Glutamatergic neuron (in vitro differentiated cells): Measurements from ENCODE around the gene UNC80. TPM values are rescaled to one million over a fixed set of nuclear protein-coding genes. Genes with fewer than 3 reads are reported as not detected.

Source experiments
- DNase-seq: peaks from one replicate; pipeline ENCODE4 v3.0.0; 2022
- H3K27ac Mint-ChIP-seq: one replicate; pipeline ENCODE4 v1.8.0; 2020; ENCODE audit warnings: mild to moderate bottlenecking, mixed read lengths, inconsistent platforms; ENCODE audit not compliant: unreplicated experiment
- H3K27me3 Mint-ChIP-seq: one replicate; pipeline ENCODE4 v1.8.0; 2020; ENCODE audit warnings: mild to moderate bottlenecking, moderate library complexity, mixed read lengths, inconsistent platforms; ENCODE audit not compliant: unreplicated experiment
- H3K36me3 Mint-ChIP-seq: one replicate; pipeline ENCODE4 v1.8.0; 2020; ENCODE audit warnings: mild to moderate bottlenecking, mixed read lengths, inconsistent platforms; ENCODE audit not compliant: unreplicated experiment
- H3K4me1 Mint-ChIP-seq: one replicate; pipeline ENCODE4 v1.8.0; 2020; ENCODE audit warnings: mild to moderate bottlenecking, low read depth, mixed read lengths, inconsistent platforms; ENCODE audit not compliant: unreplicated experiment
- H3K4me3 Mint-ChIP-seq: one replicate; pipeline ENCODE4 v1.8.0; 2020; ENCODE audit warnings: mild to moderate bottlenecking, mixed read lengths, inconsistent platforms; ENCODE audit not compliant: unreplicated experiment
- H3K9me3 Mint-ChIP-seq: one replicate; pipeline ENCODE4 v1.8.0; 2020; ENCODE audit warnings: mild to moderate bottlenecking, moderate library complexity, mixed read lengths, inconsistent platforms; ENCODE audit not compliant: unreplicated experiment
- CTCF ChIP-seq: fragments of 200-600 bp; sonication (generic); IDR thresholded peaks from one replicate; pipeline ENCODE4 v1.5.0; 2021; ENCODE audit not compliant: partially characterized antibody, unreplicated experiment
- total RNA-seq: library from RNA; stranded (reverse); fragmentation: NEBNext Ultra II Directional; extraction: Animal tissue kit (Norgen Biotek cat#: 25700); gene quantifications from one replicate; pipeline ENCODE4 v1.2.1, GENCODE V29; 2021; ENCODE audit not compliant: unreplicated experiment

Gene UNC80
- total RNA-seq, 1 donor from 2014 or later, result 9.0 TPM

- Mint-ChIP-seq H3K36me3 (peaks cover 5% of the 10 kb centered on the region), H3K27ac (no peak overlapping the region), H3K4me1 (no peaks in the 10 kb centered on the region), H3K27me3 (peaks cover 3% of the 10 kb centered on the region), H3K9me3 (no peaks in the 10 kb centered on the region), H3K4me3 (no peak overlapping the region)
- DNase-seq, result no peak
- TF ChIP-seq CTCF, result no peak
These were observed 167.3 kb downstream of the UNC80 start for GRCh38 chr2:209938906-209939305.

GRCh38 chr2:209940936-209941335 lies 169.3 kb downstream of the UNC80 start:
- Mint-ChIP-seq H3K27me3 (peaks cover 2% of the 10 kb centered on the region), H3K4me3 (no peak overlapping the region), H3K9me3 (no peaks in the 10 kb centered on the region)

GRCh38 chr2:209942426-209942825 lies 170.8 kb downstream of the UNC80 start:
- Mint-ChIP-seq H3K27me3 (peaks cover 2% of the 10 kb centered on the region), H3K4me1 (no peaks in the 10 kb centered on the region), H3K36me3 (peaks cover 5% of the 10 kb centered on the region), H3K27ac (no peak overlapping the region), H3K4me3 (no peak overlapping the region), H3K9me3 (no peaks in the 10 kb centered on the region)
- no peak for DNase-seq
- no peak for TF ChIP-seq CTCF

More at GRCh38 chr2:209940936-209941335, 169.3 kb downstream of the UNC80 start:
- no peak for TF ChIP-seq CTCF
- Mint-ChIP-seq H3K4me1 (no peaks in the 10 kb centered on the region), H3K36me3 (peaks cover 5% of the 10 kb centered on the region), H3K27ac (no peak overlapping the region)
- DNase-seq, result no peak

GRCh38 chr2:209942936-209943605 lies 171.4 kb downstream of the UNC80 start:
- H3K9me3 Mint-ChIP-seq, result no peaks in the 10 kb centered on the region
- H3K4me3 Mint-ChIP-seq, result no peak overlapping the region
- DNase-seq, result no peak
- no peaks in the 10 kb centered on the region for H3K4me1 Mint-ChIP-seq
- peaks cover 5% of the 10 kb centered on the region for H3K36me3 Mint-ChIP-seq
- no peak overlapping the region for H3K27ac Mint-ChIP-seq
- TF ChIP-seq CTCF, result no peak
- H3K27me3 Mint-ChIP-seq, result peaks cover 2% of the 10 kb centered on the region

- Mint-ChIP-seq H3K27ac (no peak overlapping the region), H3K4me3 (no peak overlapping the region), H3K9me3 (no peaks in the 10 kb centered on the region), H3K27me3 (peaks cover 2% of the 10 kb centered on the region), H3K4me1 (no peaks in the 10 kb centered on the region), H3K36me3 (peaks cover 5% of the 10 kb centered on the region)
- no peak for DNase-seq
- no peak for TF ChIP-seq CTCF
These were observed 172.1 kb downstream of the UNC80 start for GRCh38 chr2:209943776-209944175.
